Subcutaneous abdominal adipose tissue (tissue), 5 donors: ENCODE data around the gene PEX16.

Source experiments
- H3K27ac ChIP-seq: one replicate; pipeline ENCODE4 v1.7.0; 2013; ENCODE audit warnings: low read depth, mild to moderate bottlenecking, inconsistent platforms, low read length, moderate library complexity
- H3K27me3 ChIP-seq, 5 donors: one replicate each; pipeline ENCODE4 v1.7.0; 2013; ENCODE audit warnings: low read length in 5 of 5, inconsistent platforms in 1 of 5; ENCODE audit not compliant: control insufficient read depth in 5 of 5, insufficient read depth in 4 of 5
- H3K36me3 ChIP-seq, 5 donors: one replicate each; pipeline ENCODE4 v1.7.0; 2013; ENCODE audit warnings: low read length in 5 of 5; ENCODE audit not compliant: control insufficient read depth in 5 of 5, insufficient read depth in 5 of 5
- H3K4me1 ChIP-seq, 5 donors: one replicate each; pipeline ENCODE4 v1.7.0; 2013; ENCODE audit warnings: low read length in 5 of 5, mild to moderate bottlenecking in 3 of 5, moderate library complexity in 1 of 5; ENCODE audit not compliant: control insufficient read depth in 5 of 5, insufficient read depth in 5 of 5
- H3K4me3 ChIP-seq, 5 donors: one replicate each; pipeline ENCODE4 v1.7.0; 2013; ENCODE audit warnings: low read length in 5 of 5, low read depth in 1 of 5
- H3K9ac ChIP-seq, 5 donors: one replicate each; pipeline ENCODE4 v1.7.0; 2013; ENCODE audit warnings: low read length in 5 of 5, mild to moderate bottlenecking in 4 of 5, moderate library complexity in 3 of 5
- H3K9me3 ChIP-seq, 5 donors: one replicate each; pipeline ENCODE4 v1.7.0; 2013; ENCODE audit warnings: low read length in 5 of 5; ENCODE audit not compliant: control insufficient read depth in 5 of 5
- donor health status: healthy.
- donor health status: healthy.
- donor health status: healthy.
- donor health status: healthy.
- donor health status: healthy.

PEX16 gene

DNA sequence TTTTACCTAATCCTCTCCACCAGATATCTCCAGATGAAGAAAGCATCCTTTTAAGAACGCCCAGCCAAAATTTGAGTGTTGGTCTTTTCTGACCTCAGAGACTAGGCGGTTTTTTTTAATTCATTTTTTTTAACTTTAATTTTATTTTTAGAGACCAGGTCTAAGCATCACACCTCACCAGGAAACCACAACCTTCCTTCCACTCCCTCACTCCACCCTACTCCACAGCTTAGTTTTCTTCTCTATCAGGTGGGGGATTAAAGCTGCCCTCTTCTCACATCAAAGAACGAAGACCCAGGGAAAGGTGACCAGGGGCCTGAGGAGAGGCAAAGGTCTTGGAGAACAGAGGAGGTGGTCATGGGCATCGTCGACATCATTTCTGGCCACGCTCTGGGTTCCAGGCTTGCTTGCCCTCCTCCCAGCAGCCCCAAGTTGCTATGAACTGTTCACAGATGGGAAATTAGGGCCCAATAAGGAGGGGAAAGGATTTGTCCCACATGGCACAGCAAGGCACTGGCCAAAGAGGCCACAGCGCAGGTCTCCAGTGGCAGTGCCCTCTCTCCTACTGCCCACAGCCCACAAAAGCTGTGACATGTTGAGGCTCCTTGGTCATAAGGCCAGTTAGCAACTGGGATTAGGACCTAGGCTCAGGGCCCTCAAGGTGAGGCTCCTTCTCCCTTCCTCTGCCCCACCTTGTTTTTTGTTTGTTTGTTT is 1.4 kb upstream of the PEX16 start:
- Histone ChIP-seq H3K4me3 (peak overlapping the region in 3 of 5 donors; percentile 96 to 99 (median 97)), H3K9ac (peak overlapping the region in 2 of 5 donors; percentile 90), H3K4me1 (peaks cover 1 to 56% (median 36%) of the 10 kb centered on the region in 5 donors), H3K27ac (no peak overlapping the region), H3K27me3 (peaks cover 10 to 20% (median 12%) of the 10 kb centered on the region in 5 donors), H3K9me3 (no peaks in the 10 kb centered on the region), H3K36me3 (peaks cover 0 to 21% (median 19%) of the 10 kb centered on the region in 5 donors)

DNA sequence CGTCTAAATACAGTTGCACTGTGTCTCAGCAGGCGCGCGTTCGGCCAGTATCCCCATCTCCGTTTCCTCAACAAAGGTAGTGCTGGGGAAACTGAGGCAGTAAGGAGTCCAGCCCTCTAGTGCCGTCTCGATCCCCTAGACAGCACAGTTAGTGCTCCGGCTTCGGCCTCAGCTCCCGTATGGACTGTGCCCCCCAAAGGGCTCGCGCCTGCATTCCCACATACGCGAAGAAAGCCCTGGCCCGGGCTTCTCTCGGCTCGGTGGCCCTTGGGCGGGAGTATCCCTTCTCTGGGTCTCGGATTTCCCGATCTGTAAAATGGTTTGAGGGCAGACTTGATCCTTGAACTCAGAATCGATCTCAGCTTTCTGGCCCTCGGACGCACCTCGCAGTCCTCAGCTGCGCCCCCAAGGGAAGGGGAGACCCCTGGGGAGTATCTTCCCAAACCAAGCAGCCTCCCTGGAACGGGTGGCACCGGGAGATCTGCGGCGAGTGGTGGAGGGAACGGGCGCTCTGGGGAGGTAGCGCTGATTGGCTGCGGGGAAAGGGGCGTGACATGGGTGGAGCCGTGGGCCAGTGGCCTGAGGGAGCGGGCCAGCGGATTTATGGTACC is 759 bp upstream of the PEX16 start:
- Histone ChIP-seq H3K9ac (peak overlapping the region; percentile 68 to 98 (median 90)), H3K9me3 (no peaks in the 10 kb centered on the region), H3K4me1 (peaks cover 1 to 59% (median 36%) of the 10 kb centered on the region in 5 donors), H3K36me3 (peaks cover 0 to 27% (median 26%) of the 10 kb centered on the region in 5 donors), H3K4me3 (peak overlapping the region; percentile 92 to 99 (median 97)), H3K27me3 (peaks cover 8 to 19% (median 10%) of the 10 kb centered on the region in 5 donors), H3K27ac (peak overlapping the region; percentile 84)

DNA sequence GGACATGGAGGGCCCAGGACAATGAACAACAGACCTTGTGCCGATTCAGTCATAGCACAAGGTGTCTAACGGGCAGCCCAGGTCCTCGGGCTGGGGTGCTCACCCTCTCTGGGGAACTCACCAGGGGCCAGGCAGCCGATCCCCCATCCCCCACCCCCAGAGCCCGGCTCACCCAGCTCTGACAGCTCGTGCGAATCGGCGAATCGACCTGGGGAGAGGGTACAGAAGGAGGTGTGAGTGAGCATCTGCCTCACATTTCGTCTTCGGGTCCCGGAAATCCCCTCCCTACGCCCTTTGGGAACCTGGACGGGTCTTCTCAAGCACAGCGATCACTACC is 423 bp downstream of the PEX16 start:
- peak overlapping the region in 4 of 5 donors; percentile 90 to 98 (median 91) for H3K9ac ChIP-seq
- peak overlapping the region; percentile 84 for H3K27ac ChIP-seq
- peaks cover 1 to 54% (median 29%) of the 10 kb centered on the region in 5 donors for H3K4me1 ChIP-seq
- H3K4me3 ChIP-seq = peak overlapping the region; percentile 92 to 99 (median 96)
- no peaks in the 10 kb centered on the region for H3K9me3 ChIP-seq
- H3K27me3 ChIP-seq = peaks cover 0 to 10% (median 4%) of the 10 kb centered on the region in 5 donors
- H3K36me3 ChIP-seq = peaks cover 0 to 39% (median 33%) of the 10 kb centered on the region in 5 donors

DNA sequence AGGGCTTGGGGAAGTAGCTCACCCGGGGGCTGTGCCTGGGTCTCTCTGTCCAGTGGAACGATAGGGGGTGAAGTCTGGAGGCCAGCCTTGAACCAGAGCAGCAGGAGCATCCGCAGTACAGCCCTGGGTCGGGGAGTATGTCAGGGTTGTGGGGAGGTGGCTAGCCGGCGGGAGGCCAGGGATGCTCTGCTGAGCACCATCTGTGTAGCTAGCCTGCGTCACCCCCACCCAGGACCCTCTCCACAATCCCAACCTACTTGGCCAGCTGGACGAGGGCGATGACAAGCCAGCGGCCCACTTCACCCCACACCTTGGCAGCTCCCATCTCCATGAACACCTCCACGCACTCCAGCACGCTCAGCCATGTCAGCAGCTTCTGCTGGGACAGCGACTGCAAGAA is 2.2 kb downstream of the PEX16 start:
- H3K4me3 ChIP-seq = no peak overlapping the region
- no peak overlapping the region for H3K9ac ChIP-seq
- H3K27me3 ChIP-seq = no peaks in the 10 kb centered on the region
- peaks cover 0 to 57% (median 44%) of the 10 kb centered on the region in 5 donors for H3K36me3 ChIP-seq
- no peak overlapping the region for H3K27ac ChIP-seq
- H3K4me1 ChIP-seq = peaks cover 1 to 48% (median 24%) of the 10 kb centered on the region in 5 donors
- no peaks in the 10 kb centered on the region for H3K9me3 ChIP-seq

DNA sequence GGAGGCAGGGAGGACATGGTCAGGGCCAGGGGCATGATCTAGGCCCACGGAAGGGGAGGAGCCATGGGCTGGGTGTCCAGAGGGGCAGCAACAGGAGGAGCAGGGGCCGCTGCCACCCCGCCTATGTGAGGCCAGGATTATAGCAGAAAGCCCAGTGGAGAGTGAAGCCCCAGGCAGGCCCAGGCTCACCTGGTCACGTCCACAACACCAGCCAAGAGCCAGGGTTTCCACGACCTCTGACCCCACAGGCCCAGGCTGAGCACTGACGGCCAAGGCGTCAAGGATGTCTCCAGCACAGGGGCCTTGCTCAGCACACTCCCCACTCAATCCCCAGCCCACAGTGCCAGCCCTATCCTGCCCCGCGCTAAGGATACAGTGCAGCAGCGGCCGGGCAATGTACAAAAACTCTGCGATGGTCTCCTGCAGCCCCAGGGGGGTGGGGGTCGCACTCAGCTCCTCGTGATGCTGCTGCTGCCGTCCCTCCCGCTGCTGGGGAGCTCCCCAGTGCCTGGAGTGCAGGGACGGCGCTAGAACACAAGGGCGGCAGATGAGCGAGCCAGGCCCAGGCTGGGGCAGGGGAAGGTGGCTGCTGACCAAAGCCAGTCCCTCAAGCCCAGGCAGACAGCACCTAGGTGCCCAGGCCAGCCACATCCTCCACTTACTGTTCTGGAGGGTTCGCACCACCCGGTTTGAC is 3.6 kb downstream of the PEX16 start:
- no peak overlapping the region for H3K9ac ChIP-seq
- H3K9me3 ChIP-seq = no peaks in the 10 kb centered on the region
- H3K4me1 ChIP-seq = peaks cover 1 to 35% (median 24%) of the 10 kb centered on the region in 5 donors
- peaks cover 0 to 70% (median 57%) of the 10 kb centered on the region in 5 donors for H3K36me3 ChIP-seq
- no peak overlapping the region for H3K27ac ChIP-seq
- no peaks in the 10 kb centered on the region for H3K27me3 ChIP-seq
- H3K4me3 ChIP-seq = no peak overlapping the region

DNA sequence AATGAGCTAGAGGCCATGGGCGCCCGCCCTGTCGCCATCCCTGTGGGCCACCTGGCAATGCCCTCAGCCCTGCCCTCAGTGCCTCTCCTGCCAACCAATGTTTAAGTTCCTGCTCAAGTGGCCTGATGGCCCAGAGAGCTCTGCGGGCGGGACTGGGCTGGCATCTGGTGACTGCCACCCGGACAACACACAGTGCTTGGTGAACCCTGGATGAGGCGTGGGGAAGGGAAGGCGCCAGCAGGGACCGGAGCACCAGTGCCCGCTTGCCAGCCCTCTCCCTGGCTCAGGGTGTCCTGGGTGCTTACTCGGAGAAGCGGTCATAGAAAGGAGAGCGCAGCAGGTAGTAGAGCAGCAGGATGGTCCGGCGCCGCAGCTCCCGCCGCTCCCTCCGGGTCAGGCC is 4.2 kb downstream of the PEX16 start:
- no peaks in the 10 kb centered on the region for H3K9me3 ChIP-seq
- H3K36me3 ChIP-seq = peaks cover 0 to 74% (median 57%) of the 10 kb centered on the region in 5 donors
- H3K4me3 ChIP-seq = no peak overlapping the region
- no peak overlapping the region for H3K9ac ChIP-seq
- H3K4me1 ChIP-seq = peaks cover 1 to 31% (median 20%) of the 10 kb centered on the region in 5 donors
- H3K27me3 ChIP-seq = no peaks in the 10 kb centered on the region
- H3K27ac ChIP-seq = no peak overlapping the region

DNA sequence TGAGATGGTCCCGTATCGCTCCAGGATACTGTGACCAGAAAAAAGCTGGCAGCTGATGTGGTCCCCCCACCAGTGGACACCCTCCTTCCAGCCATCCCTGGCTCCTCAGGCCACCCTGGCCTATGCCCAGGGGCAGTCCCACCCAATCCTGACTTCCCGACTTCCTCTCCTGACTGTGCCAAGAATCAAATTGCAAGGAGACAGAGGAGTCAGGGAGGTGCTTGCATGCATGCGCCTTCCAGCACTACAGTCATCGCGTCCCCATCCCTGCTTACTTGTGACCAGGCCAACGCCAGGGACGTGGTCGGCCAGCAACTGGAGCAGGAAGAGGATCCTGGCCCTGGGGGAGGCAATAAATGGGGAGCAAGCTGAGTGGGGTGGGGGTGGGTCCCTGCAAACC is 7.1 kb downstream of the PEX16 start:
- Histone ChIP-seq H3K4me1 (peaks cover 0 to 9% (median 0%) of the 10 kb centered on the region in 5 donors), H3K9ac (no peak overlapping the region), H3K36me3 (peaks cover 0 to 68% (median 53%) of the 10 kb centered on the region in 5 donors), H3K27ac (no peak overlapping the region), H3K9me3 (no peaks in the 10 kb centered on the region), H3K4me3 (no peak overlapping the region), H3K27me3 (no peaks in the 10 kb centered on the region)

DNA sequence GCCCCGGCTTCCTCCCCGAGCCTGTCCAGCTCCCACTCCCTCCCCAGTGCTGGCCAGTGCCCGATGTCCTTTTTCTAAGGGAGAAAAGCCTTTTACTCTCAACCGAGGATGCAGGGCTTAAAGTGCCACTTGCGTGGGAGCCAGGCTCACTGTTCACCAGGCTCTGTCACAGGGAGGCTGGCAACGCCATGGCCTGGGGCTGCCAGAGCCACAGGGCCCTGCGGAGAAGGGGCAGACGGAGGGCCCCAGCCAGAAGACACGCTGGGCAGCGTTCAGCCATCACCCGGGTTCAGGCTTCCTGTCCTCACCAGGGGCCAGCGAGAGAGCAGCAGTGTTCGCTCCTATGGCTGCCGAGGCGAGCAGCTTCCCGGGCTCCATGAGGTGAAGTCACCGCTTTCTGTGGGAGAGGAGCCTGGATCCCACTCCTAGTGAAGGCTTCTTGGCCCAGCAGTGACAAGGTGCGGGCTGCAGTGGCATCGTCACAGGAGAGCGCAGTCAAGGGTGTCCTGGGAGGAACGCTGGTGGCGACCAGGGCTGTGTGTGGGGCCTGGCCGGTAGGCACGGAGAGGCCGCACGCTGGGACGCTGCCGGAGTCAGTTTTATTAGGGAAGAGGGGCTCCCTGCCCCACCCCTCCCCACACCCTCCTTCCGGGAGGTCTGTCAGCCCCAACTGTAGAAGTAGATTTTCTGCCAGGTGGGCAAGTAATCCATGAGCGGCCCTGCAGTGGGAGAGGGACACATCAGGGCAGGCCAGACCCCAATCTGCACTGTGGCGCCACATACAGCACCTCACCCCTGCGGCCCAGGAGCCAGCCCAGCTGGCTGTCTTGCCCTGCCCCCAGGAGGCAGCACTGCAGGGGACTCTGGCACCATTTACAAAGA is 7.8 kb downstream of the PEX16 start:
- Histone ChIP-seq H3K4me1 (peaks cover 0 to 9% (median 0%) of the 10 kb centered on the region in 5 donors), H3K36me3 (peaks cover 0 to 66% (median 48%) of the 10 kb centered on the region in 5 donors), H3K27me3 (no peaks in the 10 kb centered on the region), H3K27ac (no peak overlapping the region), H3K9ac (no peak overlapping the region), H3K9me3 (no peaks in the 10 kb centered on the region), H3K4me3 (no peak overlapping the region)

DNA sequence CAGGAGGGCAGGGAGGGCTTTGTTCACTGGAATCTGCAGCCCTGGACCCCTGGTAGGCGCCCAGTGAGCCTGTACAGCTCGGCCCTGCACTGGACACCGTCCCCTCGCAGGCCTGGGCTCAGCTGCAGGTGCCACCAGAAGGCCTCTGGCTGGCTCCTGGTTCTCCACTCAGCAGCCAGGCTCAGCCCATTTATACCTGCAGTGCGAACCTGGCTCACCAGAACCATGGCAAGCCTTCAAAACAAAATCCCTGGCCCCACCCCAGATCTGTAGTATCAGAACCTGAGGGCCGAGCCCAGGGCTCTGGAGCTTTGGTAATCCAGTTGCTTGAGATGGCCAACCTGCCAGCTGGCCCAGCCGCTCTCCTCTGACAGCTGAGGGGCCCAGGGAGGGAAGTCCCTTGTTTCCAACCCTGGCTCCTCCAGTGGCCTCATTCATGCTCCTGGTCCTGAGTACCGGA is 9.7 kb downstream of the PEX16 start:
- Histone ChIP-seq H3K27me3 (no peaks in the 10 kb centered on the region), H3K27ac (no peak overlapping the region), H3K9ac (no peak overlapping the region), H3K4me1 (peaks cover 0 to 3% (median 0%) of the 10 kb centered on the region in 5 donors), H3K4me3 (no peak overlapping the region), H3K36me3 (peaks cover 0 to 64% (median 40%) of the 10 kb centered on the region in 5 donors), H3K9me3 (no peaks in the 10 kb centered on the region)
